Ishikawa (cell line): Measurements from ENCODE around the gene MCUB.

Source experiments
- CEBPB ChIP-seq: IDR thresholded peaks from 2 replicates; pipeline ENCODE4 v1.6.1; 2012
- EGR1 ChIP-seq: IDR thresholded peaks from 2 replicates; pipeline ENCODE4 v1.6.1; 2012
- EP300 ChIP-seq: IDR thresholded peaks from 2 replicates; pipeline ENCODE4 v1.6.1; 2012; ENCODE audit warnings: borderline replicate concordance
- FOXM1 ChIP-seq: IDR thresholded peaks from 2 replicates; pipeline ENCODE4 v1.6.1; 2012; ENCODE audit warnings: low read depth, borderline replicate concordance
- MAX ChIP-seq: IDR thresholded peaks from 2 replicates; pipeline ENCODE4 v1.6.1; 2012
- RAD21 ChIP-seq: IDR thresholded peaks from 2 replicates; pipeline ENCODE4 v1.6.1; 2012; ENCODE audit warnings: low read depth
- TAF1 ChIP-seq: IDR thresholded peaks from 2 replicates; pipeline ENCODE4 v1.6.1; 2012; ENCODE audit warnings: low read depth, mild to moderate bottlenecking
- TCF12 ChIP-seq: IDR thresholded peaks from 2 replicates; pipeline ENCODE4 v1.6.1; 2012; ENCODE audit warnings: low read depth
- TEAD4 ChIP-seq: IDR thresholded peaks from 2 replicates; pipeline ENCODE4 v1.6.1; 2012
- YY1 ChIP-seq: IDR thresholded peaks from 2 replicates; pipeline ENCODE4 v1.6.1; 2012; ENCODE audit warnings: low read depth
- ZBTB7A ChIP-seq: IDR thresholded peaks from 2 replicates; pipeline ENCODE4 v1.6.1; 2012; ENCODE audit warnings: low read depth

- TF ChIP-seq FOXM1: no peak
- no peak for TF ChIP-seq TAF1
- no peak for TF ChIP-seq ZBTB7A
- no peak for TF ChIP-seq TEAD4
- no peak for TF ChIP-seq EGR1
- no peak for TF ChIP-seq YY1
- TF ChIP-seq CEBPB: no peak
- no peak for TF ChIP-seq EP300
- TF ChIP-seq RAD21: no peak
- TF ChIP-seq TCF12: no peak
- TF ChIP-seq MAX: no peak
Measured at GRCh38 chr4:109552237-109552636, 7.8 kb upstream of the MCUB start.
